ENCODE results near the gene DIO1. TPM values are rescaled to one million over a fixed set of nuclear protein-coding genes. Genes with fewer than 3 reads are reported as not detected.
A peak's percentile ranks its signal among the peaks of the same experiment; 100 is the strongest.

Gene DIO1
- total RNA-seq, 1 experiment from 2014 or later = not detected

GRCh38 chr1:53888681-53889080, 5.3 kb upstream of the DIO1 start:
- Histone ChIP-seq H3K4me3 (no peak overlapping the region), H3K27ac (no peak overlapping the region), H3K9me3 (replicated peaks) (no peaks in the 10 kb centered on the region), H3K27me3 (no peaks in the 10 kb centered on the region; the same call in 1 of the 2 replicates), H3K36me3 (no peaks in the 10 kb centered on the region), H3K4me1 (peaks cover 4% of the 10 kb centered on the region; the same call in 1 of the 2 replicates)
- DNase-seq = no peak

GRCh38 chr1:53889304-53890298, 4.4 kb upstream of the DIO1 start, which contains the start of gene YIPF1:
TSS of gene YIPF1 (minus strand) at chr1:53889797. CDS start at chr1:53888937, 860 bp downstream.
- Histone ChIP-seq H3K27ac (no peak within 1 kb of the TSS; the same call in 1 of the 2 replicates), H3K27me3 (no peaks in the 10 kb centered on the region; the same call in 1 of the 2 replicates), H3K36me3 (no peaks in the 10 kb centered on the region), H3K4me1 (peaks cover 4% of the 10 kb centered on the region; the same call in 1 of the 2 replicates), H3K9me3 (replicated peaks) (no peaks in the 10 kb centered on the region), H3K4me3 (peak within 1 kb of the TSS; percentile 85)
- DNase-seq = peak; percentile 89 to 90

GRCh38 chr1:53890522-53890941, 3.5 kb upstream of the DIO1 start:
- peaks cover 4% of the 10 kb centered on the region; the same call in 1 of the 2 replicates for H3K4me1 ChIP-seq
- no peak overlapping the region for H3K27ac ChIP-seq
- DNase-seq = peak in 1 of 2 experiments; percentile 22
- H3K4me3 ChIP-seq = peak overlapping the region; percentile 85
- no peaks in the 10 kb centered on the region for H3K9me3 ChIP-seq (replicated peaks)
- no peaks in the 10 kb centered on the region; the same call in 1 of the 2 replicates for H3K27me3 ChIP-seq
- no peaks in the 10 kb centered on the region for H3K36me3 ChIP-seq

- H3K4me3 ChIP-seq = no peak overlapping the region
- H3K27ac ChIP-seq = no peak overlapping the region
- H3K4me1 ChIP-seq = peaks cover 4% of the 10 kb centered on the region; the same call in 1 of the 2 replicates
- DNase-seq = no peak
- H3K9me3 ChIP-seq (replicated peaks) = no peaks in the 10 kb centered on the region
- no peaks in the 10 kb centered on the region; the same call in 1 of the 2 replicates for H3K27me3 ChIP-seq
- H3K36me3 ChIP-seq = no peaks in the 10 kb centered on the region
Observed at GRCh38 chr1:53891018-53891417, 3.0 kb upstream of the DIO1 start.

- no peaks in the 10 kb centered on the region for H3K9me3 ChIP-seq (replicated peaks)
- peaks cover 4% of the 10 kb centered on the region; the same call in 1 of the 2 replicates for H3K4me1 ChIP-seq
- DNase-seq = no peak
- no peaks in the 10 kb centered on the region; the same call in 1 of the 2 replicates for H3K27me3 ChIP-seq
- no peak overlapping the region for H3K27ac ChIP-seq
- no peak overlapping the region for H3K4me3 ChIP-seq
- no peaks in the 10 kb centered on the region for H3K36me3 ChIP-seq
Observed at GRCh38 chr1:53891678-53892077, 2.3 kb upstream of the DIO1 start.

GRCh38 chr1:53892911-53893310, 1.1 kb upstream of the DIO1 start:
- no peak for DNase-seq
- no peak overlapping the region for H3K27ac ChIP-seq
- peaks cover 4% of the 10 kb centered on the region; the same call in 1 of the 2 replicates for H3K4me1 ChIP-seq
- no peak overlapping the region for H3K4me3 ChIP-seq
- no peaks in the 10 kb centered on the region for H3K9me3 ChIP-seq (replicated peaks)
- no peaks in the 10 kb centered on the region; the same call in 1 of the 2 replicates for H3K27me3 ChIP-seq
- H3K36me3 ChIP-seq = no peaks in the 10 kb centered on the region

- no peak for DNase-seq
- no peak overlapping the region for H3K4me3 ChIP-seq
- H3K27ac ChIP-seq = no peak overlapping the region
- H3K4me1 ChIP-seq = peaks cover 10% of the 10 kb centered on the region
- no peaks in the 10 kb centered on the region for H3K36me3 ChIP-seq
- H3K27me3 ChIP-seq = no peaks in the 10 kb centered on the region; the same call in 1 of the 2 replicates
- no peaks in the 10 kb centered on the region for H3K9me3 ChIP-seq (replicated peaks)
Observed at GRCh38 chr1:53894644-53895043, 657 bp downstream of the DIO1 start.

- DNase-seq = no peak
- no peaks in the 10 kb centered on the region for H3K36me3 ChIP-seq
- H3K4me3 ChIP-seq = no peak overlapping the region
- H3K27me3 ChIP-seq = no peaks in the 10 kb centered on the region; the same call in 1 of the 2 replicates
- H3K27ac ChIP-seq = no peak overlapping the region
- H3K4me1 ChIP-seq = peaks cover 9% of the 10 kb centered on the region
- H3K9me3 ChIP-seq (replicated peaks) = no peaks in the 10 kb centered on the region
Observed at GRCh38 chr1:53895421-53895820, 1.4 kb downstream of the DIO1 start.

GRCh38 chr1:53896635-53897229, 2.7 kb downstream of the DIO1 start:
- H3K9me3 ChIP-seq (replicated peaks) = no peaks in the 10 kb centered on the region
- no peaks in the 10 kb centered on the region for H3K27me3 ChIP-seq
- H3K4me3 ChIP-seq = no peak overlapping the region
- no peaks in the 10 kb centered on the region for H3K36me3 ChIP-seq
- peaks cover 6% of the 10 kb centered on the region for H3K4me1 ChIP-seq
- DNase-seq = no peak
- no peak overlapping the region for H3K27ac ChIP-seq

GRCh38 chr1:53899206-53899628, 5.2 kb downstream of the DIO1 start:
- Histone ChIP-seq H3K27ac (no peak overlapping the region), H3K36me3 (no peaks in the 10 kb centered on the region), H3K4me3 (no peak overlapping the region), H3K9me3 (replicated peaks) (no peaks in the 10 kb centered on the region), H3K4me1 (peaks cover 16% of the 10 kb centered on the region), H3K27me3 (no peaks in the 10 kb centered on the region)
- peak in 1 of 2 experiments; percentile 34 for DNase-seq

GRCh38 chr1:53899708-53900107, 5.7 kb downstream of the DIO1 start:
- DNase-seq = no peak
- Histone ChIP-seq H3K4me1 (peaks cover 16% of the 10 kb centered on the region), H3K36me3 (no peaks in the 10 kb centered on the region), H3K27me3 (no peaks in the 10 kb centered on the region), H3K4me3 (no peak overlapping the region), H3K9me3 (replicated peaks) (no peaks in the 10 kb centered on the region), H3K27ac (no peak overlapping the region)

- peak; percentile 60 to 66 for DNase-seq
- Histone ChIP-seq H3K9me3 (replicated peaks) (no peaks in the 10 kb centered on the region), H3K27ac (no peak overlapping the region), H3K27me3 (no peaks in the 10 kb centered on the region), H3K36me3 (no peaks in the 10 kb centered on the region), H3K4me3 (no peak overlapping the region), H3K4me1 (peaks cover 16% of the 10 kb centered on the region)
Observed at GRCh38 chr1:53902235-53903138, 8.5 kb downstream of the DIO1 start.

GRCh38 chr1:53905509-53905908, 11.5 kb downstream of the DIO1 start:
- H3K27ac ChIP-seq = no peak overlapping the region
- H3K9me3 ChIP-seq (replicated peaks) = no peaks in the 10 kb centered on the region
- H3K27me3 ChIP-seq = no peaks in the 10 kb centered on the region
- H3K36me3 ChIP-seq = no peaks in the 10 kb centered on the region; the same call in 1 of the 2 replicates
- peaks cover 11% of the 10 kb centered on the region for H3K4me1 ChIP-seq
- no peak for DNase-seq
- no peak overlapping the region for H3K4me3 ChIP-seq

- H3K36me3 ChIP-seq = no peaks in the 10 kb centered on the region; the same call in 1 of the 2 replicates
Observed at GRCh38 chr1:53906121-53906520, 12.1 kb downstream of the DIO1 start.

More at GRCh38 chr1:53906121-53906520, 12.1 kb downstream of the DIO1 start:
- Histone ChIP-seq H3K9me3 (replicated peaks) (no peaks in the 10 kb centered on the region), H3K27me3 (no peaks in the 10 kb centered on the region), H3K4me1 (peaks cover 11% of the 10 kb centered on the region), H3K27ac (no peak overlapping the region), H3K4me3 (no peak overlapping the region)
- DNase-seq = no peak

Data from SJCRH30 (cell line).